ENCODE results near the gene GSTM2. TPM values are rescaled to one million over a fixed set of nuclear protein-coding genes. Genes with fewer than 3 reads are reported as not detected.
A peak's percentile ranks its signal among the peaks of the same experiment; 100 is the strongest.
"Not testable (repeated sequence)": the region's sequence is repeated elsewhere in the genome, so short reads cannot be mapped to it uniquely, and the experiment has no call there.

GSTM2 gene
- total RNA-seq, 1 donor from 2014 or later: 15.6 TPM

DNA sequence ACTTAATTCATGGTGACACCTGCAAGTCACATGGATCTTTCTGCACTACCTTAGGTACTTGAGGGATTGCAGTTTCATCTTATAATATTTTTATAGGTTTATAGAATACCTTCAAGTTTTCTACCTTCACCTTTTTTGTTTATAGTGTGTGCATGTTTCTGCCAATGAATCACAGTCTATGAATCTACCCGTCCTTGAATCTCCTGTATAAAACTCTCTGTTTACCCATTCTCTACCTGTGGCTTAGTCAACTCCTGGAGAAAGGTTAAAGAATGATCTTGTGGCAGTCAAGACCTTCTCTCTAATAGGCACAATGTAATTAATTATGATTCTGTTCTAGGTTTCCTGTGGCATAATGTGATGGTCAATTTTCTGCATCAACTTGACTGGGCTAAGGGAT is 3.2 kb upstream of the GSTM2 start:
- H3K9me3 ChIP-seq (ENCODE audit: low read depth): no peaks in the 10 kb centered on the region

DNA sequence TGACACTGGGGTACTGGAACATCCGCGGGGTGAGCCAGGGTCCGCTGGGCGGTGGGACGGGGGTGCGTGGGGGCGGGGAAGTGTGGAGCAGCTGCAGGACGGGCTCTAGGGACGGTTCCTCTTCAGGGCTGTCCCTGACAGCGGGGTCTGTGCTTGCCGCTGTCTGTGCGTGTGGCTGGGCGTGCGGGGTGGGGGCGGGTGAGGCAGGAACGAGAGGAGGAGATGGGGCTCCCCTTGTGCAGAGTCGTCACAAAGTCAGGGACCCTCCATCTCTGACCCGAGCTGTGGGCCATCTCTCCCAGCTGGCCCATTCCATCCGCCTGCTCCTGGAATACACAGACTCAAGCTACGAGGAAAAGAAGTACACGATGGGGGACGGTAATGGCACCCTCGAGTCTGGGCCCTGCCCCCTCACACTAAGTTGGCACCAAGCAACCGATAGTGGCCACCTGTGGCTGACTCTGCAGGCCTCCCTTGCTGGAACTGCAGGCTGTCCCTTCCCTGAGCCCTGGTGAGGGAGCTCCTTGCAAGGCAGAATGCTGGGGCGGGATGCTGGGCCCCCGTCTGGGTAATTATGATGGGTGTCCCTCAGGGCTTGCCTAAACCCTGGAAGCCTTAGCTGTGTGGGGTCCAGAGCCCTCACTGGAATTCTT is 392 bp downstream of the GSTM2 start:
- Histone ChIP-seq H3K4me2 (peak overlapping the region; percentile 75), H3K27ac (no peak overlapping the region), H3K36me3 (no peaks in the 10 kb centered on the region), H3K9me3 (ENCODE audit: low read depth) (no peaks in the 10 kb centered on the region), H3K4me1 (peaks cover 6% of the 10 kb centered on the region), H2AFZ (replicated peaks) (peak overlapping the region; percentile 66), H3K27me3 (no peaks in the 10 kb centered on the region), H3K79me2 (ENCODE audit: low read depth) (no peaks in the 10 kb centered on the region), H3K9ac (no peak overlapping the region), H3K4me3 (peak overlapping the region; percentile 56), H4K20me1 (ENCODE audit: low read depth) (no peaks in the 10 kb centered on the region), H3F3A (ENCODE audit: low read depth) (no peaks in the 10 kb centered on the region)
- no peak for DNase-seq (ENCODE audit: low spot score)
- H3K4me3 Mint-ChIP-seq: peak overlapping the region; percentile 84
- H3K4me1 Mint-ChIP-seq: peaks cover 12% of the 10 kb centered on the region
- TF ChIP-seq, protein P1, sequence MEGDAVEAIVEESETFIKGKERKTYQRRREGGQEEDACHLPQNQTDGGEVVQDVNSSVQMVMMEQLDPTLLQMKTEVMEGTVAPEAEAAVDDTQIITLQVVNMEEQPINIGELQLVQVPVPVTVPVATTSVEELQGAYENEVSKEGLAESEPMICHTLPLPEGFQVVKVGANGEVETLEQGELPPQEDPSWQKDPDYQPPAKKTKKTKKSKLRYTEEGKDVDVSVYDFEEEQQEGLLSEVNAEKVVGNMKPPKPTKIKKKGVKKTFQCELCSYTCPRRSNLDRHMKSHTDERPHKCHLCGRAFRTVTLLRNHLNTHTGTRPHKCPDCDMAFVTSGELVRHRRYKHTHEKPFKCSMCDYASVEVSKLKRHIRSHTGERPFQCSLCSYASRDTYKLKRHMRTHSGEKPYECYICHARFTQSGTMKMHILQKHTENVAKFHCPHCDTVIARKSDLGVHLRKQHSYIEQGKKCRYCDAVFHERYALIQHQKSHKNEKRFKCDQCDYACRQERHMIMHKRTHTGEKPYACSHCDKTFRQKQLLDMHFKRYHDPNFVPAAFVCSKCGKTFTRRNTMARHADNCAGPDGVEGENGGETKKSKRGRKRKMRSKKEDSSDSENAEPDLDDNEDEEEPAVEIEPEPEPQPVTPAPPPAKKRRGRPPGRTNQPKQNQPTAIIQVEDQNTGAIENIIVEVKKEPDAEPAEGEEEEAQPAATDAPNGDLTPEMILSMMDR (IDR thresholded peaks at IDR 0.05): no peak
- TF ChIP-seq EZH2phosphoT487 (IDR thresholded peaks at IDR 0.05): no peak
- TF ChIP-seq EZH2 (IDR thresholded peaks at IDR 0.05): no peak
- H3K36me3 Mint-ChIP-seq: peaks cover 5% of the 10 kb centered on the region
- H3K27me3 Mint-ChIP-seq (ENCODE audit: insufficient read depth, low read depth): peaks cover 2% of the 10 kb centered on the region
- peaks cover 4% of the 10 kb centered on the region for H3K9me3 Mint-ChIP-seq
- peak overlapping the region; percentile 64 for H3K27ac Mint-ChIP-seq

More for the DNA sequence above, 3.2 kb upstream of the GSTM2 start:
- no peak overlapping the region for H3K9ac ChIP-seq
- Mint-ChIP-seq H3K27ac (no peak overlapping the region), H3K9me3 (peaks cover 2% of the 10 kb centered on the region), H3K36me3 (no peaks in the 10 kb centered on the region), H3K4me3 (no peak overlapping the region), H3K4me1 (peaks cover 13% of the 10 kb centered on the region), H3K27me3 (ENCODE audit: insufficient read depth, low read depth) (peaks cover 4% of the 10 kb centered on the region)
- H3K4me2 ChIP-seq: no peak overlapping the region
- no peak overlapping the region for H2AFZ ChIP-seq (replicated peaks)
- no peaks in the 10 kb centered on the region for H4K20me1 ChIP-seq (ENCODE audit: low read depth)
- H3K4me1 ChIP-seq: peaks cover 6% of the 10 kb centered on the region
- no peaks in the 10 kb centered on the region for H3F3A ChIP-seq (ENCODE audit: low read depth)
- no peak for DNase-seq (ENCODE audit: low spot score)
- H3K79me2 ChIP-seq (ENCODE audit: low read depth): no peaks in the 10 kb centered on the region
- TF ChIP-seq, protein P1 (IDR thresholded peaks at IDR 0.05): no peak
- TF ChIP-seq EZH2phosphoT487 (IDR thresholded peaks at IDR 0.05) (no peak), EZH2 (IDR thresholded peaks at IDR 0.05) (no peak)
- H3K36me3 ChIP-seq: no peaks in the 10 kb centered on the region
- H3K4me3 ChIP-seq: no peak overlapping the region
- H3K27me3 ChIP-seq: no peaks in the 10 kb centered on the region
- no peak overlapping the region for H3K27ac ChIP-seq

DNA sequence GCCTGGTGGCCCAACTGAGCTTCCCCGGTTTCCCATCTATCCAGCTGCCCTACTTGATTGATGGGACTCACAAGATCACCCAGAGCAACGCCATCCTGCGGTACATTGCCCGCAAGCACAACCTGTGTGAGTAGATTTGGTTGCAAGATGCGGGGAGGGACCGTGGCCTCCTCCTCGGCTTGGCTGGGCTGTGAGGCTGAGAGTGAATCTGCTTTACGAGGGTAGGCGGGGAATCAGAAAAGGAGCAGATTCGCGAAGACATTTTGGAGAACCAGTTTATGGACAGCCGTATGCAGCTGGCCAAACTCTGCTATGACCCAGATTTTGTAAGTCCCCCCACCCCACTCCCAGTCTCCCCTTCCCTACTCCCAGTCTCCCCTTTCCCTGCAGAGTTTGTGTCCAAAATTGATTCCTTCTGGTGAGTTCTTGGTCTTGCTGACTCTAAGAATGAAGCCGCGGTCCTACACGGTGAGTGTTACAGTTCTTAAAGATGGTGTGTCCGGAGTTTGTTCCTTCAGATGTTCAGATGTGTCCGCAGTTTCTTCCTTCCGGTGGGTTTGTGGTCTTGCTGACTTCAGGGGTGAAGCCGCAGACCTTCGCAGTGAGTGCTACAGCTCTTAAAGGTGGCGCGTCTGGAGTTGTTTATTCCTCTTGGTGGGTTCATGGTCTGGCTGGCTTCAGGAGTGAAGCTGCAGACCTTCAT is 1.5 kb downstream of the GSTM2 start:
- peak overlapping the region; percentile 65 for H3K4me3 Mint-ChIP-seq
- H3K27ac Mint-ChIP-seq: peak overlapping the region; percentile 34
- peaks cover 5% of the 10 kb centered on the region for H3K36me3 Mint-ChIP-seq

DNA sequence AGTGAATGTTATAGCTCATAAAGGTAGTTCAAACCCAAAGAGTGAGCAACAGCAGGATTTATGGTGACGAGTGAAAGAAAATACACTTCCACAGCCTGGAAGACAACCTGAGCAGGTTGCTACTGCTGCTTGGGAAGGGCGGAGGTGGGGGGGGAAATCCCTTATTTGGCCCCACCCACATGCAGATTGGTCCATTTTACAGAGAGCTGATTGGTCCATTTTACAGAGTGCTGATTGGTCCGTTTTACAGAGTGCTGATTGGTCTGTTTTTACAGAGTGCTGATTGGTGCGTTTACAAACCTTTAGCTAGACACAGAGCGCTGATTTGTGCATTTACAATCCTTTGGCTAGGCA is 2.1 kb downstream of the GSTM2 start:
- not testable (repeated sequence) for H3K27ac Mint-ChIP-seq; H3F3A ChIP-seq (ENCODE audit: low read depth); H3K36me3 Mint-ChIP-seq; H3K9me3 ChIP-seq (ENCODE audit: low read depth); H3K36me3 ChIP-seq; H3K9ac ChIP-seq; H3K27me3 Mint-ChIP-seq (ENCODE audit: insufficient read depth, low read depth); H3K79me2 ChIP-seq (ENCODE audit: low read depth); H2AFZ ChIP-seq (replicated peaks); H3K9me3 Mint-ChIP-seq; DNase-seq (ENCODE audit: low spot score); H3K27me3 ChIP-seq; H3K4me3 ChIP-seq; H4K20me1 ChIP-seq (ENCODE audit: low read depth); H3K4me3 Mint-ChIP-seq; H3K27ac ChIP-seq; H3K4me1 ChIP-seq; H3K4me2 ChIP-seq
- H3K4me1 Mint-ChIP-seq: peaks cover 12% of the 10 kb centered on the region

More for the DNA sequence above, 1.5 kb downstream of the GSTM2 start:
- H3K9ac ChIP-seq: no peak overlapping the region
- no peaks in the 10 kb centered on the region for H3K27me3 ChIP-seq
- DNase-seq (ENCODE audit: low spot score): no peak
- H3K79me2 ChIP-seq (ENCODE audit: low read depth): no peaks in the 10 kb centered on the region
- Mint-ChIP-seq H3K4me1 (peaks cover 12% of the 10 kb centered on the region), H3K27me3 (ENCODE audit: insufficient read depth, low read depth) (peaks cover 2% of the 10 kb centered on the region), H3K9me3 (peaks cover 4% of the 10 kb centered on the region)
- no peak overlapping the region for H2AFZ ChIP-seq (replicated peaks)
- no peak overlapping the region for H3K27ac ChIP-seq
- H3K9me3 ChIP-seq (ENCODE audit: low read depth): no peaks in the 10 kb centered on the region
- H4K20me1 ChIP-seq (ENCODE audit: low read depth): no peaks in the 10 kb centered on the region
- H3F3A ChIP-seq (ENCODE audit: low read depth): no peaks in the 10 kb centered on the region
- TF ChIP-seq EZH2phosphoT487 (IDR thresholded peaks at IDR 0.05) (no peak), EZH2 (IDR thresholded peaks at IDR 0.05) (no peak)
- TF ChIP-seq, protein P1 (IDR thresholded peaks at IDR 0.05): no peak
- H3K4me1 ChIP-seq: peaks cover 6% of the 10 kb centered on the region
- no peaks in the 10 kb centered on the region for H3K36me3 ChIP-seq
- H3K4me3 ChIP-seq: no peak overlapping the region
- H3K4me2 ChIP-seq: no peak overlapping the region

Measured in neural progenitor cell (in vitro differentiated cells).